Measurements from ENCODE around the gene KCNMA1.

The KCNMA1 gene

GRCh38 chr10:77553311-77553710 is 84.3 kb downstream of the KCNMA1 start:
- Histone ChIP-seq H3K4me3 (ENCODE audit: insufficient read depth, low read depth, low read length, poor library complexity, severe bottlenecking) (no peak overlapping the region), H3K4me1 (ENCODE audit: control insufficient read depth, insufficient read depth, low read length, poor library complexity, severe bottlenecking) (no peaks in the 10 kb centered on the region), H3K27ac (ENCODE audit: insufficient read depth, low read length, poor library complexity, severe bottlenecking) (no peak overlapping the region), H3K9me3 (ENCODE audit: control insufficient read depth, low read length) (no peaks in the 10 kb centered on the region), H3K27me3 (replicated peaks; ENCODE audit: control insufficient read depth, insufficient read depth, low read length, poor library complexity, severe bottlenecking) (no peaks in the 10 kb centered on the region), H3K36me3 (ENCODE audit: control insufficient read depth, insufficient read depth, low read length) (no peaks in the 10 kb centered on the region)
- no peak for DNase-seq

GRCh38 chr10:77552252-77552651 is 85.4 kb downstream of the KCNMA1 start:
- H3K4me1 ChIP-seq (ENCODE audit: control insufficient read depth, insufficient read depth, low read length, poor library complexity, severe bottlenecking): no peaks in the 10 kb centered on the region
- DNase-seq: no peak
- no peaks in the 10 kb centered on the region for H3K36me3 ChIP-seq (ENCODE audit: control insufficient read depth, insufficient read depth, low read length)
- no peaks in the 10 kb centered on the region for H3K9me3 ChIP-seq (ENCODE audit: control insufficient read depth, low read length)
- no peak overlapping the region for H3K27ac ChIP-seq (ENCODE audit: insufficient read depth, low read length, poor library complexity, severe bottlenecking)
- no peaks in the 10 kb centered on the region for H3K27me3 ChIP-seq (replicated peaks; ENCODE audit: control insufficient read depth, insufficient read depth, low read length, poor library complexity, severe bottlenecking)
- no peak overlapping the region for H3K4me3 ChIP-seq (ENCODE audit: insufficient read depth, low read depth, low read length, poor library complexity, severe bottlenecking)

- no peak for DNase-seq
- Histone ChIP-seq H3K4me1 (ENCODE audit: control insufficient read depth, insufficient read depth, low read length, poor library complexity, severe bottlenecking) (no peaks in the 10 kb centered on the region), H3K9me3 (ENCODE audit: control insufficient read depth, low read length) (no peaks in the 10 kb centered on the region), H3K4me3 (ENCODE audit: insufficient read depth, low read depth, low read length, poor library complexity, severe bottlenecking) (no peak overlapping the region), H3K27ac (ENCODE audit: insufficient read depth, low read length, poor library complexity, severe bottlenecking) (no peak overlapping the region), H3K27me3 (replicated peaks; ENCODE audit: control insufficient read depth, insufficient read depth, low read length, poor library complexity, severe bottlenecking) (no peaks in the 10 kb centered on the region), H3K36me3 (ENCODE audit: control insufficient read depth, insufficient read depth, low read length) (no peaks in the 10 kb centered on the region)
Measured at GRCh38 chr10:77550378-77550777, 87.2 kb downstream of the KCNMA1 start.

GRCh38 chr10:77548671-77549070 is 88.9 kb downstream of the KCNMA1 start:
- H3K9me3 ChIP-seq (ENCODE audit: control insufficient read depth, low read length): no peaks in the 10 kb centered on the region
- H3K27ac ChIP-seq (ENCODE audit: insufficient read depth, low read length, poor library complexity, severe bottlenecking): no peak overlapping the region
- H3K4me1 ChIP-seq (ENCODE audit: control insufficient read depth, insufficient read depth, low read length, poor library complexity, severe bottlenecking): no peaks in the 10 kb centered on the region
- no peaks in the 10 kb centered on the region for H3K36me3 ChIP-seq (ENCODE audit: control insufficient read depth, insufficient read depth, low read length)
- no peaks in the 10 kb centered on the region for H3K27me3 ChIP-seq (replicated peaks; ENCODE audit: control insufficient read depth, insufficient read depth, low read length, poor library complexity, severe bottlenecking)
- H3K4me3 ChIP-seq (ENCODE audit: insufficient read depth, low read depth, low read length, poor library complexity, severe bottlenecking): no peak overlapping the region
- no peak for DNase-seq

- no peaks in the 10 kb centered on the region for H3K9me3 ChIP-seq (ENCODE audit: control insufficient read depth, low read length)
- H3K4me1 ChIP-seq (ENCODE audit: control insufficient read depth, insufficient read depth, low read length, poor library complexity, severe bottlenecking): no peaks in the 10 kb centered on the region
- H3K36me3 ChIP-seq (ENCODE audit: control insufficient read depth, insufficient read depth, low read length): no peaks in the 10 kb centered on the region
- H3K4me3 ChIP-seq (ENCODE audit: insufficient read depth, low read depth, low read length, poor library complexity, severe bottlenecking): no peak overlapping the region
- H3K27me3 ChIP-seq (replicated peaks; ENCODE audit: control insufficient read depth, insufficient read depth, low read length, poor library complexity, severe bottlenecking): no peaks in the 10 kb centered on the region
- no peak overlapping the region for H3K27ac ChIP-seq (ENCODE audit: insufficient read depth, low read length, poor library complexity, severe bottlenecking)
- DNase-seq: no peak
Measured at GRCh38 chr10:77548157-77548556, 89.5 kb downstream of the KCNMA1 start.

GRCh38 chr10:77547307-77548050 is 90.1 kb downstream of the KCNMA1 start:
- Histone ChIP-seq H3K27ac (ENCODE audit: insufficient read depth, low read length, poor library complexity, severe bottlenecking) (no peak overlapping the region), H3K36me3 (ENCODE audit: control insufficient read depth, insufficient read depth, low read length) (no peaks in the 10 kb centered on the region), H3K4me1 (ENCODE audit: control insufficient read depth, insufficient read depth, low read length, poor library complexity, severe bottlenecking) (no peaks in the 10 kb centered on the region), H3K9me3 (ENCODE audit: control insufficient read depth, low read length) (no peaks in the 10 kb centered on the region), H3K4me3 (ENCODE audit: insufficient read depth, low read depth, low read length, poor library complexity, severe bottlenecking) (no peak overlapping the region), H3K27me3 (replicated peaks; ENCODE audit: control insufficient read depth, insufficient read depth, low read length, poor library complexity, severe bottlenecking) (no peaks in the 10 kb centered on the region)
- no peak for DNase-seq

- H3K4me3 ChIP-seq (ENCODE audit: insufficient read depth, low read depth, low read length, poor library complexity, severe bottlenecking): no peak overlapping the region
- H3K27ac ChIP-seq (ENCODE audit: insufficient read depth, low read length, poor library complexity, severe bottlenecking): no peak overlapping the region
- H3K9me3 ChIP-seq (ENCODE audit: control insufficient read depth, low read length): no peaks in the 10 kb centered on the region
- no peaks in the 10 kb centered on the region for H3K36me3 ChIP-seq (ENCODE audit: control insufficient read depth, insufficient read depth, low read length)
- DNase-seq: no peak
- H3K4me1 ChIP-seq (ENCODE audit: control insufficient read depth, insufficient read depth, low read length, poor library complexity, severe bottlenecking): no peaks in the 10 kb centered on the region
- no peaks in the 10 kb centered on the region for H3K27me3 ChIP-seq (replicated peaks; ENCODE audit: control insufficient read depth, insufficient read depth, low read length, poor library complexity, severe bottlenecking)
Measured at GRCh38 chr10:77546042-77546441, 91.6 kb downstream of the KCNMA1 start.

- Histone ChIP-seq H3K9me3 (ENCODE audit: control insufficient read depth, low read length) (no peaks in the 10 kb centered on the region), H3K4me1 (ENCODE audit: control insufficient read depth, insufficient read depth, low read length, poor library complexity, severe bottlenecking) (no peaks in the 10 kb centered on the region), H3K4me3 (ENCODE audit: insufficient read depth, low read depth, low read length, poor library complexity, severe bottlenecking) (no peak overlapping the region), H3K27ac (ENCODE audit: insufficient read depth, low read length, poor library complexity, severe bottlenecking) (no peak overlapping the region), H3K36me3 (ENCODE audit: control insufficient read depth, insufficient read depth, low read length) (no peaks in the 10 kb centered on the region), H3K27me3 (replicated peaks; ENCODE audit: control insufficient read depth, insufficient read depth, low read length, poor library complexity, severe bottlenecking) (no peaks in the 10 kb centered on the region)
- DNase-seq: no peak
Measured at GRCh38 chr10:77545585-77545984, 92.0 kb downstream of the KCNMA1 start.

- Histone ChIP-seq H3K36me3 (ENCODE audit: control insufficient read depth, insufficient read depth, low read length) (no peaks in the 10 kb centered on the region), H3K27me3 (replicated peaks; ENCODE audit: control insufficient read depth, insufficient read depth, low read length, poor library complexity, severe bottlenecking) (no peaks in the 10 kb centered on the region), H3K4me3 (ENCODE audit: insufficient read depth, low read depth, low read length, poor library complexity, severe bottlenecking) (no peak overlapping the region), H3K4me1 (ENCODE audit: control insufficient read depth, insufficient read depth, low read length, poor library complexity, severe bottlenecking) (no peaks in the 10 kb centered on the region), H3K9me3 (ENCODE audit: control insufficient read depth, low read length) (no peaks in the 10 kb centered on the region), H3K27ac (ENCODE audit: insufficient read depth, low read length, poor library complexity, severe bottlenecking) (no peak overlapping the region)
- DNase-seq: no peak
Measured at GRCh38 chr10:77544617-77545016, 93.0 kb downstream of the KCNMA1 start.

- H3K36me3 ChIP-seq (ENCODE audit: control insufficient read depth, insufficient read depth, low read length): no peaks in the 10 kb centered on the region
- H3K27ac ChIP-seq (ENCODE audit: insufficient read depth, low read length, poor library complexity, severe bottlenecking): no peak overlapping the region
- no peaks in the 10 kb centered on the region for H3K4me1 ChIP-seq (ENCODE audit: control insufficient read depth, insufficient read depth, low read length, poor library complexity, severe bottlenecking)
- no peak for DNase-seq
- no peaks in the 10 kb centered on the region for H3K27me3 ChIP-seq (replicated peaks; ENCODE audit: control insufficient read depth, insufficient read depth, low read length, poor library complexity, severe bottlenecking)
- no peak overlapping the region for H3K4me3 ChIP-seq (ENCODE audit: insufficient read depth, low read depth, low read length, poor library complexity, severe bottlenecking)
- H3K9me3 ChIP-seq (ENCODE audit: control insufficient read depth, low read length): no peaks in the 10 kb centered on the region
Measured at GRCh38 chr10:77542710-77543259, 94.8 kb downstream of the KCNMA1 start.

Data from effector memory CD4-positive, alpha-beta T cell (primary cell).